Common myeloid progenitor, CD34-positive (primary cell): ENCODE data around the gene EFTUD2.

Experiments used
- CTCF ChIA-PET: fragments of 350-600 bp; sonication (Branson Sonifier 250); formaldehyde crosslinking; loops from one replicate; lab custom pipeline; 2021; ENCODE audit warnings: antibody characterized with exemption; lab: Charles Lee
- POLR2A ChIA-PET: fragments of 350-600 bp; sonication (Branson Sonifier 250); formaldehyde crosslinking; loops from one replicate; lab custom pipeline; 2021; ENCODE audit warnings: antibody characterized with exemption; lab: Charles Lee
- DNase-seq, 3 donors: peaks; one replicate each; pipeline versions ENCODE4 v3.0.0 to v3.0.0-alpha.2; 2013
- H3K27ac ChIP-seq, 2 experiments: 1 replicate in 1 of 2; 2 replicates in 1 of 2; pipeline ENCODE4 v1.7.0; 2013; ENCODE audit warnings: inconsistent platforms in 2 of 2, low read length in 2 of 2, mild to moderate bottlenecking in 2 of 2, low read depth in 1 of 2, moderate library complexity in 1 of 2; ENCODE audit not compliant: severe bottlenecking in 2 of 2, insufficient read depth in 1 of 2, poor library complexity in 1 of 2
- H3K27me3 ChIP-seq, 5 experiments: replicated peaks in 2 of 5; 1 replicate in 3 of 5; 2 replicates in 2 of 5; pipeline versions ENCODE4 v1.6.1 to v1.7.0; 2013; ENCODE audit warnings: low read length in 4 of 5, mild to moderate bottlenecking in 2 of 5, moderate library complexity in 2 of 5, inconsistent platforms in 1 of 5; ENCODE audit not compliant: insufficient read depth in 5 of 5, control insufficient read depth in 4 of 5
- H3K36me3 ChIP-seq, 4 experiments: 1 replicate in 2 of 4; 2 replicates in 2 of 4; pipeline versions ENCODE4 v1.6.1 to v1.7.0; 2013; ENCODE audit warnings: low read length in 3 of 4, control low read depth in 1 of 4, mild to moderate bottlenecking in 1 of 4; ENCODE audit not compliant: control insufficient read depth in 4 of 4, insufficient read depth in 4 of 4
- H3K4me1 ChIP-seq, 4 experiments: 1 replicate in 3 of 4; 2 replicates in 1 of 4; pipeline versions ENCODE4 v1.6.1 to v1.7.1; 2013; ENCODE audit warnings: low read length in 3 of 4, mild to moderate bottlenecking in 3 of 4, control low read depth in 1 of 4, inconsistent platforms in 1 of 4, moderate library complexity in 1 of 4; ENCODE audit not compliant: control insufficient read depth in 4 of 4, insufficient read depth in 4 of 4; ENCODE audit errors: control extremely low read depth in 1 of 4
- H3K4me3 ChIP-seq, 7 experiments: 1 replicate in 4 of 7; 2 replicates in 3 of 7; pipeline versions ENCODE4 v1.5.1 to v1.7.0; 2013; ENCODE audit warnings: mild to moderate bottlenecking in 7 of 7, low read length in 6 of 7, moderate library complexity in 6 of 7, inconsistent platforms in 2 of 7, low read depth in 2 of 7, control low read depth in 1 of 7; ENCODE audit not compliant: insufficient read depth in 4 of 7, control insufficient read depth in 1 of 7; ENCODE audit errors: extremely low read depth in 1 of 7
- H3K9me3 ChIP-seq, 5 experiments: 1 replicate in 4 of 5; 2 replicates in 1 of 5; pipeline versions ENCODE4 v1.6.1 to v1.7.1; 2013; ENCODE audit warnings: low read length in 4 of 5, mild to moderate bottlenecking in 2 of 5, inconsistent platforms in 1 of 5, low read depth in 1 of 5, moderate library complexity in 1 of 5; ENCODE audit not compliant: control insufficient read depth in 4 of 5, insufficient read depth in 2 of 5; ENCODE audit errors: control extremely low read depth in 1 of 5
- WGBS: methylation state at CpG from one replicate; pipeline ENCODE4 v1.1.5; 2013; ENCODE audit not compliant: insufficient coverage; 5-methylcytosine and 5-hydroxymethylcytosine counted together

Gene EFTUD2

GRCh38 chr17:44926821-44927525, 27.7 kb upstream of the EFTUD2 start:
- Histone ChIP-seq H3K4me3 (no peak overlapping the region), H3K9me3 (no peaks in the 10 kb centered on the region), H3K36me3 (peaks cover 0 to 64% (median 35%) of the 10 kb centered on the region in 4 experiments), H3K27me3 (peaks cover 0 to 5% (median 0%) of the 10 kb centered on the region in 5 experiments), H3K27ac (no peak overlapping the region), H3K4me1 (no peaks in the 10 kb centered on the region)
- POLR2A ChIA-PET, result no interaction called here
- DNase-seq, result no peak
- CTCF ChIA-PET, result interaction anchor here (1.0 to 13.3 kb wide), 6 partner anchors 9 to 208 kb away, joined by 3 to 162 read pairs (median 4); partner anchors contain the start of genes ACBD4 and GFAP
- 91% methylated on average over 9 of the region's 15 CpGs for WGBS

- Histone ChIP-seq H3K4me1 (no peaks in the 10 kb centered on the region), H3K27ac (no peak overlapping the region), H3K27me3 (peaks cover 0 to 12% (median 3%) of the 10 kb centered on the region in 5 experiments), H3K9me3 (no peaks in the 10 kb centered on the region), H3K4me3 (no peak overlapping the region), H3K36me3 (peaks cover 0 to 54% (median 30%) of the 10 kb centered on the region in 4 experiments)
- WGBS, result 95% methylated on average over 15 of the region's 18 CpGs
- DNase-seq, result no peak
- CTCF ChIA-PET, result interaction anchor here (0.6 to 13.3 kb wide), 5 partner anchors 8 to 253 kb away, joined by 3 to 162 read pairs (median 4); partner anchors contain the start of gene GFAP
- POLR2A ChIA-PET, result no interaction called here
Measured at GRCh38 chr17:44925731-44926697, 26.8 kb upstream of the EFTUD2 start.

GRCh38 chr17:44924107-44924544, 24.9 kb upstream of the EFTUD2 start:
- no peaks in the 10 kb centered on the region for H3K4me1 ChIP-seq
- WGBS, result 95% methylated on average over 7 of the region's 9 CpGs
- POLR2A ChIA-PET, result no interaction called here
- no peak overlapping the region for H3K27ac ChIP-seq
- H3K36me3 ChIP-seq, result peaks cover 0 to 35% (median 23%) of the 10 kb centered on the region in 4 experiments
- peaks cover 0 to 21% (median 10%) of the 10 kb centered on the region in 5 experiments for H3K27me3 ChIP-seq
- H3K9me3 ChIP-seq, result no peaks in the 10 kb centered on the region
- H3K4me3 ChIP-seq, result no peak overlapping the region
- CTCF ChIA-PET, result interaction anchor here (1.1 to 13.3 kb wide), 3 partner anchors 10 to 97 kb away, joined by 3 to 162 read pairs (median 3); no protein-coding TSS in a partner anchor
- DNase-seq, result no peak

GRCh38 chr17:44922746-44923470, 23.7 kb upstream of the EFTUD2 start:
- Histone ChIP-seq H3K4me3 (no peak overlapping the region), H3K27ac (no peak overlapping the region), H3K27me3 (peaks cover 0 to 21% (median 10%) of the 10 kb centered on the region in 5 experiments), H3K36me3 (peaks cover 0 to 23% (median 17%) of the 10 kb centered on the region in 4 experiments), H3K4me1 (no peaks in the 10 kb centered on the region), H3K9me3 (no peaks in the 10 kb centered on the region)
- WGBS, result 91% methylated on average over 15 of the region's 19 CpGs
- DNase-seq, result no peak
- ChIA-PET CTCF (interaction anchor here (0.9 to 13.3 kb wide), 5 partner anchors 12 to 176 kb away, joined by 3 to 162 read pairs (median 23); no protein-coding TSS in a partner anchor), POLR2A (no interaction called here)

- ChIA-PET POLR2A (no interaction called here), CTCF (interaction anchor here (0.7 to 13.3 kb wide), 7 partner anchors 10 to 177 kb away, joined by 3 to 162 read pairs (median 10); no protein-coding TSS in a partner anchor)
- Histone ChIP-seq H3K36me3 (peaks cover 0 to 16% (median 10%) of the 10 kb centered on the region in 4 experiments), H3K4me3 (no peak overlapping the region), H3K9me3 (no peaks in the 10 kb centered on the region), H3K27me3 (peaks cover 0 to 21% (median 10%) of the 10 kb centered on the region in 5 experiments), H3K27ac (no peak overlapping the region), H3K4me1 (no peaks in the 10 kb centered on the region)
- WGBS, result 94% methylated on average over 5 of the region's 6 CpGs
- DNase-seq, result no peak
Measured at GRCh38 chr17:44922136-44922535, 22.9 kb upstream of the EFTUD2 start.

GRCh38 chr17:44921122-44921882, 22.1 kb upstream of the EFTUD2 start:
- Histone ChIP-seq H3K4me3 (no peak overlapping the region), H3K4me1 (no peaks in the 10 kb centered on the region), H3K9me3 (no peaks in the 10 kb centered on the region), H3K36me3 (peaks cover 0 to 7% (median 6%) of the 10 kb centered on the region in 4 experiments), H3K27ac (no peak overlapping the region), H3K27me3 (peaks cover 0 to 21% (median 10%) of the 10 kb centered on the region in 5 experiments)
- CTCF ChIA-PET, result interaction anchor here (0.6 to 13.3 kb wide), 21 partner anchors 10 to 198 kb away, joined by 3 to 162 read pairs (median 5); a partner anchor contains a TSS
- WGBS, result 84% methylated on average over 11 of the region's 11 CpGs
- DNase-seq, result no peak
- POLR2A ChIA-PET, result interaction anchor here (1.6 kb wide), 1 partner anchor 99 kb away, joined by 5 read pairs; no protein-coding TSS in a partner anchor
